ENCODE data around the gene L3HYPDH.

Gene L3HYPDH

DNA sequence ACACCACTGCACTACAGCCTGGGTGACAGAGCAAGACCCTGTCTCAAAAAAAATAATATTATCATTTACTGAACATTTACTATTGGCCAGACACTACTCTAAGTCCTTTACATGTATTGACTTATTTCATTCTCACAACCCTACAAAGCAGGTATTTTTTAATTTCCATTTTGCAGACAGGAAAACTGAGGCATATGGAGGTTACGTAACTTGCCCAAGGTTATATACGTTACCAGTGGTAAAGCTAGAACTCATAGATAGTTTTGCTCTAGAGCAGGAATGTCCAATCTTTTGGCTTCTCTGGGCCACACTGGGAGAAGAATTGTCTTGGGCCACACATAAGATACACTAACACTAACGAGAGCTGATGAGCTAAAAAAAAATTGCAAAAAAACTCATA lies 5.7 kb downstream of the L3HYPDH start:
- TF ChIP-seq, protein P1, sequence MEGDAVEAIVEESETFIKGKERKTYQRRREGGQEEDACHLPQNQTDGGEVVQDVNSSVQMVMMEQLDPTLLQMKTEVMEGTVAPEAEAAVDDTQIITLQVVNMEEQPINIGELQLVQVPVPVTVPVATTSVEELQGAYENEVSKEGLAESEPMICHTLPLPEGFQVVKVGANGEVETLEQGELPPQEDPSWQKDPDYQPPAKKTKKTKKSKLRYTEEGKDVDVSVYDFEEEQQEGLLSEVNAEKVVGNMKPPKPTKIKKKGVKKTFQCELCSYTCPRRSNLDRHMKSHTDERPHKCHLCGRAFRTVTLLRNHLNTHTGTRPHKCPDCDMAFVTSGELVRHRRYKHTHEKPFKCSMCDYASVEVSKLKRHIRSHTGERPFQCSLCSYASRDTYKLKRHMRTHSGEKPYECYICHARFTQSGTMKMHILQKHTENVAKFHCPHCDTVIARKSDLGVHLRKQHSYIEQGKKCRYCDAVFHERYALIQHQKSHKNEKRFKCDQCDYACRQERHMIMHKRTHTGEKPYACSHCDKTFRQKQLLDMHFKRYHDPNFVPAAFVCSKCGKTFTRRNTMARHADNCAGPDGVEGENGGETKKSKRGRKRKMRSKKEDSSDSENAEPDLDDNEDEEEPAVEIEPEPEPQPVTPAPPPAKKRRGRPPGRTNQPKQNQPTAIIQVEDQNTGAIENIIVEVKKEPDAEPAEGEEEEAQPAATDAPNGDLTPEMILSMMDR (IDR thresholded peaks at IDR 0.05; ENCODE audit: low read depth, low read length): no peak
- no peak for DNase-seq (ENCODE audit: extremely low read depth, low read depth)

GRCh38 chr14:59475709-59476108 lies 8.5 kb downstream of the L3HYPDH start:
- TF ChIP-seq, protein P1 (IDR thresholded peaks at IDR 0.05; ENCODE audit: low read depth, low read length): no peak
- DNase-seq (ENCODE audit: extremely low read depth, low read depth): no peak

- no peak for DNase-seq (ENCODE audit: extremely low read depth, low read depth)
Measured at GRCh38 chr14:59474172-59474571, 10.0 kb downstream of the L3HYPDH start.

DNA sequence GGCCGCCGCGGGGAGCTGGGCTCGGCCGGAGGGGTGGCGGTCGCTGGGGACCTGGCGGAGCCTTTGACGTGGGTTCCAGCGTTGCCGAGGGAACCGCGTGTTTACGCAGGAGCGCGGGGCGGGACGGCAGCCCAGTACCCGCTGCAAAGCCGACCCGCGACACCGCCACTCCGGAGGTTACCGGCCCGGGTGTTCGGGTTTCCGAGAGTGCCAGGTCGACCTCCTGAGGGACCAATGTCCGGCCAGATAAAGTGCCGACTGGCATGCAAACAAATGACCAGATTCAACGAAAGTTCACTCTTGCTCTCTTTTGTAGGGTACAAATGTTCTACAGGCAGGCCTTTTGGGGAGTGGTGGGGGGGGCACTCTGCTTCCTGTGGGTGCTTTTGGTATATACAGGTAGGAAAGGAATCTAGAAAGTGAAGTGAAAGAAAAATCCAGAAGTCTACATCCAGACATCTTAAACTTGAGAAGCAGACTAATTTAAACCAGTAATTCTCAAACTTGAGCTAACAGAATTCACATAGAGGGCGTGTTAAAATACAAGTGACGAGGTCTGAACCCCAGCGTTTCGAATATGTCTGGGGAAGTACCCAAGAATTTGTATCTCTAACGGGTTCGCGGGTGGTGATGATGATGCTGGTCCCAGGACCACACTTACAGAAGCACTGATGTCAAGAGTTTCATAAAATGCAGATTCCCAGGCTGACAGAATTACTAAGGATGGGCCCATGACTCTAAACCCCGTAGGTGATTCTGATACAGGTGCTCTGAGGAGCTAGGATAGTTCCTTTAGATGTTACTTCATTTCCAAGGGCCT lies 18.7 kb downstream of the L3HYPDH start, which contains the start of gene GPR135:
Gene GPR135, minus strand, starts transcription at position 65 of the 820 bp plus-strand sequence. CDS start 154 bp downstream, outside the sequence.
- TF ChIP-seq, protein P1 (IDR thresholded peaks at IDR 0.05; ENCODE audit: low read depth, low read length): no peak
- DNase-seq (ENCODE audit: extremely low read depth, low read depth): no peak

More at GRCh38 chr14:59474172-59474571, 10.0 kb downstream of the L3HYPDH start:
- TF ChIP-seq, protein P1 (IDR thresholded peaks at IDR 0.05; ENCODE audit: low read depth, low read length): no peak

- no peak for DNase-seq (ENCODE audit: extremely low read depth, low read depth)
- TF ChIP-seq, protein P1 (IDR thresholded peaks at IDR 0.05; ENCODE audit: low read depth, low read length): no peak
Measured at GRCh38 chr14:59464486-59465315, 19.5 kb downstream of the L3HYPDH start.

GRCh38 chr14:59463787-59464485 lies 20.3 kb downstream of the L3HYPDH start:
- TF ChIP-seq, protein P1 (IDR thresholded peaks at IDR 0.05; ENCODE audit: low read depth, low read length): no peak
- DNase-seq (ENCODE audit: extremely low read depth, low read depth): no peak
